Nephron progenitor cell (in vitro differentiated cells): ENCODE measurements around the gene ACOX2.
A peak's percentile ranks its signal among the peaks of the same experiment; 100 is the strongest.

Experiments used
- DNase-seq: peaks from one replicate; pipeline ENCODE4 v3.0.0; 2021
- H3K27ac Mint-ChIP-seq: 2 replicates; pipeline ENCODE4 v1.8.0; 2021; ENCODE audit warnings: mild to moderate bottlenecking, moderate library complexity, mixed read lengths
- H3K27me3 Mint-ChIP-seq: 2 replicates; pipeline ENCODE4 v1.8.0; 2021; ENCODE audit warnings: mild to moderate bottlenecking, low read depth, mixed read lengths; ENCODE audit not compliant: poor library complexity
- H3K36me3 Mint-ChIP-seq: 2 replicates; pipeline ENCODE4 v1.8.0; 2021; ENCODE audit warnings: low read depth, mixed read lengths
- H3K4me1 Mint-ChIP-seq: 2 replicates; pipeline ENCODE4 v1.8.0; 2021; ENCODE audit warnings: mixed read lengths
- H3K4me3 Mint-ChIP-seq: 2 replicates; pipeline ENCODE4 v1.8.0; 2021; ENCODE audit warnings: mild to moderate bottlenecking, moderate library complexity, mixed read lengths
- H3K9me3 Mint-ChIP-seq: 2 replicates; pipeline ENCODE4 v1.8.0; 2021; ENCODE audit warnings: mild to moderate bottlenecking, moderate library complexity, mixed read lengths
- CTCF ChIP-seq: fragments of 200-600 bp; sonication (generic); IDR thresholded peaks from 2 replicates; pipeline ENCODE4 v1.5.0; 2021; ENCODE audit warnings: antibody characterized with exemption

The ACOX2 gene

GRCh38 chr3:58484045-58484721 lies 52.8 kb downstream of the ACOX2 start:
- Mint-ChIP-seq H3K36me3 (peaks cover under 1% of the 10 kb centered on the region), H3K9me3 (peaks cover 12% of the 10 kb centered on the region), H3K4me1 (peaks cover 63% of the 10 kb centered on the region), H3K27ac (peak overlapping the region; percentile 65), H3K27me3 (peaks cover 10% of the 10 kb centered on the region), H3K4me3 (no peak overlapping the region)
- no peak for DNase-seq
- no peak for TF ChIP-seq CTCF

- Mint-ChIP-seq H3K4me3 (no peak overlapping the region), H3K9me3 (peaks cover 17% of the 10 kb centered on the region), H3K4me1 (peaks cover 52% of the 10 kb centered on the region), H3K27ac (no peak overlapping the region), H3K27me3 (peaks cover 10% of the 10 kb centered on the region), H3K36me3 (peaks cover 5% of the 10 kb centered on the region)
- TF ChIP-seq CTCF, result no peak
- no peak for DNase-seq
These were observed 53.9 kb downstream of the ACOX2 start for GRCh38 chr3:58482917-58483636.

GRCh38 chr3:58480309-58480708 lies 56.7 kb downstream of the ACOX2 start:
- Mint-ChIP-seq H3K36me3 (peaks cover 5% of the 10 kb centered on the region), H3K27me3 (peaks cover 4% of the 10 kb centered on the region), H3K9me3 (peaks cover 17% of the 10 kb centered on the region), H3K27ac (no peak overlapping the region), H3K4me1 (peaks cover 34% of the 10 kb centered on the region), H3K4me3 (no peak overlapping the region)
- no peak for DNase-seq
- no peak for TF ChIP-seq CTCF

- no peak overlapping the region for H3K27ac Mint-ChIP-seq
- no peak for DNase-seq
- H3K36me3 Mint-ChIP-seq, result peaks cover 5% of the 10 kb centered on the region
- peaks cover 17% of the 10 kb centered on the region for H3K9me3 Mint-ChIP-seq
- no peak overlapping the region for H3K4me3 Mint-ChIP-seq
- H3K27me3 Mint-ChIP-seq, result peaks cover 4% of the 10 kb centered on the region
- TF ChIP-seq CTCF, result no peak
- peaks cover 36% of the 10 kb centered on the region for H3K4me1 Mint-ChIP-seq
These were observed 58.2 kb downstream of the ACOX2 start for GRCh38 chr3:58478781-58479180.

- Mint-ChIP-seq H3K27me3 (no peaks in the 10 kb centered on the region), H3K4me1 (peaks cover 57% of the 10 kb centered on the region), H3K4me3 (peak overlapping the region; percentile 0), H3K9me3 (peaks cover 13% of the 10 kb centered on the region), H3K36me3 (peaks cover 5% of the 10 kb centered on the region), H3K27ac (peak overlapping the region; percentile 11)
- no peak for TF ChIP-seq CTCF
- DNase-seq, result no peak
These were observed 61.9 kb downstream of the ACOX2 start for GRCh38 chr3:58474967-58475578.
